Left lung (tissue), 10 donors: ENCODE data around the gene MSGN1. TPM values are rescaled to one million over a fixed set of nuclear protein-coding genes. Genes with fewer than 3 reads are reported as not detected.

Source experiments
- ATAC-seq: fragments of 200-7000 bp; cut with Tn5 transposase; one replicate; pipeline ENCODE4 v1.9.1; 2020; ENCODE audit warnings: moderate library complexity
- DNase-seq, 4 donors: peaks; one replicate each; pipeline ENCODE4 v3.0.0-alpha.2; 2013 to 2020
- H3K27ac ChIP-seq, 2 donors: fragments of 200-600 bp; sonication (generic) in 1 of 2; one replicate each; pipeline versions ENCODE4 v1.5.0 to v1.8.0; 2020 to 2021
- H3K27me3 ChIP-seq, 2 donors: fragments of 200-600 bp; sonication (generic) in 1 of 2; one replicate each; pipeline versions ENCODE4 v1.5.0 to v1.8.0; 2020 to 2021
- H3K36me3 ChIP-seq, 2 donors: fragments of 200-600 bp; sonication (generic) in 1 of 2; one replicate each; pipeline versions ENCODE4 v1.5.0 to v1.8.0; 2020 to 2021
- H3K4me1 ChIP-seq, 2 donors: fragments of 200-600 bp; one replicate each; pipeline ENCODE4 v1.8.0; 2021
- H3K4me3 ChIP-seq, 2 donors: fragments of 200-600 bp; sonication (generic) in 1 of 2; one replicate each; pipeline versions ENCODE4 v1.5.0 to v1.8.0; 2020 to 2021; ENCODE audit warnings: mild to moderate bottlenecking in 1 of 2
- H3K9me3 ChIP-seq, 2 donors: fragments of 200-600 bp; sonication (generic) in 1 of 2; one replicate each; pipeline versions ENCODE4 v1.5.0 to v1.8.0; 2020 to 2021
- intact Hi-C, 2 donors: fragments of 100-400 bp; cut with DNase I; formaldehyde crosslinking; loops; one replicate each; pipeline versions ENCODE4 v1.11.2 to v1.14.2; 2022
- polyA plus RNA-seq, 6 donors: library from polyadenylated mRNA; unstranded; fragments of 120-200 nt; gene quantifications; one replicate each; pipeline ENCODE4 v1.2.1, GENCODE V29; 2013; ENCODE audit not compliant: insufficient read length in 6 of 6
- total RNA-seq, 2 donors: library from RNA; stranded (reverse); fragmentation: NEBNext Ultra II Directional; extraction: Animal tissue kit (Norgen Biotek cat#: 25700); gene quantifications; one replicate each; pipeline ENCODE4 v1.2.1, GENCODE V29; 2021
- TF ChIP-seq, protein P1 (sequence below), 2 donors: fragments of 200-600 bp; sonication (generic) in 1 of 2; IDR thresholded peaks; one replicate each; pipeline versions ENCODE4 v1.5.0 to v1.8.0; 2021; ENCODE audit warnings: antibody characterized with exemption in 2 of 2
- donor health status: DM: no; HTN: yes; CAD: no.
- donor health status: DM: no; HTN: no; CAD: no.

MSGN1 gene
- total and polyA plus RNA-seq, 8 donors = not detected

DNA sequence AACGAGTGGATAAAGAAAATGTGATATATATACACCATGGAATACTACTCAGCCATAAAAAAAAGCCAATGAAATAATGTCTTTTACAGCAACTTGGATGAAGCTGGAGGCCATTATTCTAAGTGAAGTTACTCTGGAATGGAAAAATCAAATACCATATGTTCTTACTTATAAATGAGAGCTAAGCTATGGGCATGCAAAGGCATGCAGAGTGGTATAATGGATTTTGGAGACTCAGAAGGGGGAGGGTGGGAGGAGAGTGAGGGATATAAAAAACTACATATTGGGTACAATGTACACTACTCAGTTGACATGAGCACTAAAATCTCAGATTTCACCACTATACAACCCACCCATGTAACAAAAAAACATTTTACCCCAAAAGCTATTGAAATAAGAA, 1.7 kb upstream of the MSGN1 start:
- TF ChIP-seq, protein P1, sequence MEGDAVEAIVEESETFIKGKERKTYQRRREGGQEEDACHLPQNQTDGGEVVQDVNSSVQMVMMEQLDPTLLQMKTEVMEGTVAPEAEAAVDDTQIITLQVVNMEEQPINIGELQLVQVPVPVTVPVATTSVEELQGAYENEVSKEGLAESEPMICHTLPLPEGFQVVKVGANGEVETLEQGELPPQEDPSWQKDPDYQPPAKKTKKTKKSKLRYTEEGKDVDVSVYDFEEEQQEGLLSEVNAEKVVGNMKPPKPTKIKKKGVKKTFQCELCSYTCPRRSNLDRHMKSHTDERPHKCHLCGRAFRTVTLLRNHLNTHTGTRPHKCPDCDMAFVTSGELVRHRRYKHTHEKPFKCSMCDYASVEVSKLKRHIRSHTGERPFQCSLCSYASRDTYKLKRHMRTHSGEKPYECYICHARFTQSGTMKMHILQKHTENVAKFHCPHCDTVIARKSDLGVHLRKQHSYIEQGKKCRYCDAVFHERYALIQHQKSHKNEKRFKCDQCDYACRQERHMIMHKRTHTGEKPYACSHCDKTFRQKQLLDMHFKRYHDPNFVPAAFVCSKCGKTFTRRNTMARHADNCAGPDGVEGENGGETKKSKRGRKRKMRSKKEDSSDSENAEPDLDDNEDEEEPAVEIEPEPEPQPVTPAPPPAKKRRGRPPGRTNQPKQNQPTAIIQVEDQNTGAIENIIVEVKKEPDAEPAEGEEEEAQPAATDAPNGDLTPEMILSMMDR (IDR thresholded peaks at IDR 0.05) = no peak
- no peak overlapping the region for H3K27ac ChIP-seq
- ATAC-seq (no peak), DNase-seq (no peak)
- no peaks in the 10 kb centered on the region for H3K36me3 ChIP-seq
- no peak overlapping the region for H3K4me3 ChIP-seq
- H3K9me3 ChIP-seq = no peaks in the 10 kb centered on the region
- intact Hi-C loops = no loop called here
- H3K27me3 ChIP-seq = no peaks in the 10 kb centered on the region
- H3K4me1 ChIP-seq = peaks cover 0 to 3% of the 10 kb centered on the region in 2 donors

DNA sequence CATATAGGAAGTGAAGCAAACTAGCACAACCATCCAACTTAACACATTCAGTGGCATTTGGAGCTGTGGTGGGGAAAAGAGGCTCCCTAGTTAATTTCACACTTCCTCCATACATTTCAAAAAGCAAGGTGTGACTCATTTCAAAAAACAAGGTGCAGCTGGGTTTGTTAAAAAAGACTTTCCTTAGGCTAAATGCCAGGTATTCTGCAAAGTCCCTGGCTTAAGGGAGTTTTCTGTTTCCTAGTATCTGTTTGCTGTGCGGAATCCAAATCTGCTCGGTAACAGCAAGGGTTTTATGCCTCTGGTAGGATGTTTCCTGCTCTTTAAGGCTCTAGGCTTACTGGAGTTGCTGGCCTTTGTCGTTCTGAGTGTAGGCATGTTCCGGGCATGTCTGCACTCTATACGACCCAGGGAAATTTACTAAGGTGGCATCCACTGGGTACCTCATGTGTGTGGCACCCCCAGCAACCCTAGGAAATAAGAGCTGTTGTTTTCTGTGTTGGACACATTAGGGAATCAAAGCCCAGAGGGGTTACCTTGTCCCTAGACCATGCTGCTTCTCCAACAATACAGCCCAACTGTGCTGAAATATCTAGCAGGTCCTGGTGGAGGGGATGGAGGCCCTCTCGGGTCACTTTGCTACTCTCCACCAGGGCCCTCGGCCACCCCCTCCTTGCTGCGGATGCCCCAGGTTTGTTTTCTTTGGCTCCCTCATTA, 634 bp upstream of the MSGN1 start:
- no peaks in the 10 kb centered on the region for H3K36me3 ChIP-seq
- TF ChIP-seq, protein P1 (IDR thresholded peaks at IDR 0.05) = no peak
- ATAC-seq (no peak), DNase-seq (no peak)
- intact Hi-C loops = no loop called here
- H3K4me1 ChIP-seq = peaks cover 0 to 3% of the 10 kb centered on the region in 2 donors
- no peak overlapping the region for H3K4me3 ChIP-seq
- no peaks in the 10 kb centered on the region for H3K9me3 ChIP-seq
- no peaks in the 10 kb centered on the region for H3K27me3 ChIP-seq
- H3K27ac ChIP-seq = no peak overlapping the region

GRCh38 chr2:17818235-17818815, 2.1 kb downstream of the MSGN1 start:
- TF ChIP-seq, protein P1 (IDR thresholded peaks at IDR 0.05) = no peak
- Histone ChIP-seq H3K4me3 (no peak overlapping the region), H3K27me3 (no peaks in the 10 kb centered on the region), H3K4me1 (peaks cover 7 to 13% of the 10 kb centered on the region in 2 donors), H3K27ac (no peak overlapping the region), H3K9me3 (no peaks in the 10 kb centered on the region), H3K36me3 (no peaks in the 10 kb centered on the region)
- ATAC-seq = no peak
- intact Hi-C loops = no loop called here
- DNase-seq = no peak

DNA sequence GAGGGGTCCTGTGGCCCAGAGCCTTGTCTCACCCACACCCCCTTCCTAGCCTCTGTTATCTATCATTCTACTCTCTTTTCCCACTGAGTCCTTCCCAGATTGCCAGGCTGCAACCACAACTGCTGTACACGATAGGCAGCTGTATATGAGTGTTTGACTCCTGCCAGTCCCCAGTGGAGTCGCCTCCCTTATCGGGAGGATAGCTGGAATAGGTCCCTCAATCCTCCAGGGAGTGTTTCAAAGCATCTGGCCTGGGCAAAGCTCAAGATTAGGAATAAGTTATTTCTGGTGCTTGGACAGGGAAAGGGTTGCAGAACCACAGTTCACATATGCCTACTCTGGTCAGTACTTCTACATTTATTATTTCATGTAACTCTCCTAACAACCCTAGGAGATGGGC, 4.8 kb downstream of the MSGN1 start:
- Histone ChIP-seq H3K9me3 (no peaks in the 10 kb centered on the region), H3K4me3 (no peak overlapping the region), H3K27me3 (no peaks in the 10 kb centered on the region), H3K4me1 (peaks cover 7 to 13% of the 10 kb centered on the region in 2 donors), H3K36me3 (no peaks in the 10 kb centered on the region), H3K27ac (no peak overlapping the region)
- DNase-seq = no peak
- TF ChIP-seq, protein P1 (IDR thresholded peaks at IDR 0.05) = no peak
- intact Hi-C loops = loop anchor here in 1 of 2 donors (10.0 kb wide), 1 partner anchor 106 kb away; no protein-coding TSS in a partner anchor
- no peak for ATAC-seq
